ENCODE data around the gene CCR7. TPM values are rescaled to one million over a fixed set of nuclear protein-coding genes. Genes with fewer than 3 reads are reported as not detected.
A peak's percentile ranks its signal among the peaks of the same experiment; 100 is the strongest.

CCR7 gene
- total and polyA plus RNA-seq, 11 donors = 0.09 to 2.2 (median 0.23) TPM; not detected in 3

GRCh38 chr17:40522961-40523310 is 42.3 kb downstream of the CCR7 start:
- Histone ChIP-seq H3K9me3 (peaks cover 0 to 18% (median 8%) of the 10 kb centered on the region in 12 donors), H3K27me3 (no peaks in the 10 kb centered on the region), H3K27ac (peak overlapping the region in 1 of 12 donors; percentile 8), H3K36me3 (no peaks in the 10 kb centered on the region), H3K4me1 (peaks cover 0 to 7% (median 0%) of the 10 kb centered on the region in 12 donors), H3K4me3 (no peak overlapping the region)
- 88 to 100% (median 94%) methylated on average over 3 to 5 of the region's 5 CpGs for WGBS, 4 donors
- TF ChIP-seq CTCF (IDR thresholded peaks at IDR 0.05) (no peak), POLR2A (IDR thresholded peaks at IDR 0.05) (no peak)
- DNase-seq = peak in 1 of 5 donors; percentile 10
- intact Hi-C loops (cut with DNase I) = loop anchor here in 1 of 10 donors (5.0 kb wide), 1 partner anchor 36 kb away; no protein-coding TSS in a partner anchor
- no peak for ATAC-seq

GRCh38 chr17:40522250-40522960 is 42.9 kb downstream of the CCR7 start:
- Histone ChIP-seq H3K9me3 (peaks cover 0 to 18% (median 8%) of the 10 kb centered on the region in 12 donors), H3K4me3 (no peak overlapping the region), H3K4me1 (peaks cover 0 to 7% (median 0%) of the 10 kb centered on the region in 12 donors), H3K27ac (peak overlapping the region in 1 of 12 donors; percentile 8), H3K27me3 (no peaks in the 10 kb centered on the region), H3K36me3 (no peaks in the 10 kb centered on the region)
- DNase-seq = peak in 1 of 5 donors; percentile 20
- WGBS, 4 donors = 88 to 90% (median 88%) methylated on average over 7 of the region's 7 CpGs
- intact Hi-C loops (cut with DNase I) = loop anchor here in 1 of 10 donors (5.0 kb wide), 1 partner anchor 35 kb away; no protein-coding TSS in a partner anchor
- TF ChIP-seq POLR2A (IDR thresholded peaks at IDR 0.05) = no peak
- TF ChIP-seq CTCF (IDR thresholded peaks at IDR 0.05) = no peak
- ATAC-seq = peak in 1 of 4 donors; percentile 60

GRCh38 chr17:40520991-40521453 is 44.2 kb downstream of the CCR7 start:
- Histone ChIP-seq H3K4me3 (no peak overlapping the region), H3K4me1 (peaks cover 0 to 19% (median 4%) of the 10 kb centered on the region in 12 donors), H3K27ac (peak overlapping the region in 1 of 12 donors; percentile 1), H3K36me3 (no peaks in the 10 kb centered on the region), H3K9me3 (peaks cover 0 to 16% (median 8%) of the 10 kb centered on the region in 12 donors), H3K27me3 (no peaks in the 10 kb centered on the region)
- ATAC-seq (peak in 1 of 4 donors; percentile 13), DNase-seq (peak in 1 of 5 donors; percentile 9)
- WGBS, 4 donors = 92 to 96% (median 95%) methylated on average over 13 to 14 of the region's 14 CpGs
- TF ChIP-seq POLR2A (IDR thresholded peaks at IDR 0.05) = no peak
- TF ChIP-seq CTCF (IDR thresholded peaks at IDR 0.05) = no peak
- intact Hi-C loops (cut with DNase I) = loop anchor here in 1 of 10 donors (5.0 kb wide), 1 partner anchor 34 kb away; no protein-coding TSS in a partner anchor

- no peaks in the 10 kb centered on the region for H3K9me3 ChIP-seq
- WGBS, 4 donors = 92 to 100% (median 94%) methylated on average over 5 of the region's 5 CpGs
- intact Hi-C loops (cut with DNase I) = no loop called here
- no peak overlapping the region for H3K27ac ChIP-seq
- H3K4me1 ChIP-seq = peaks cover 0 to 26% (median 4%) of the 10 kb centered on the region in 12 donors
- peaks cover 0 to 5% (median 0%) of the 10 kb centered on the region in 9 donors for H3K27me3 ChIP-seq
- H3K36me3 ChIP-seq = no peaks in the 10 kb centered on the region
- TF ChIP-seq POLR2A (IDR thresholded peaks at IDR 0.05) (no peak), CTCF (IDR thresholded peaks at IDR 0.05) (no peak)
- peak in 1 of 5 donors; percentile 10 for DNase-seq
- no peak for ATAC-seq
- peak overlapping the region in 1 of 12 donors; percentile 46 for H3K4me3 ChIP-seq
Measured at GRCh38 chr17:40519089-40519775, 46.0 kb downstream of the CCR7 start.
